ENCODE measurements around the gene VRK1. TPM values are rescaled to one million over a fixed set of nuclear protein-coding genes. Genes with fewer than 3 reads are reported as not detected.

The VRK1 gene
- total and polyA plus RNA-seq, 2 of the 4 experiments (the other 2 are of a cell fraction), result 14.2 to 19.9 TPM

DNA sequence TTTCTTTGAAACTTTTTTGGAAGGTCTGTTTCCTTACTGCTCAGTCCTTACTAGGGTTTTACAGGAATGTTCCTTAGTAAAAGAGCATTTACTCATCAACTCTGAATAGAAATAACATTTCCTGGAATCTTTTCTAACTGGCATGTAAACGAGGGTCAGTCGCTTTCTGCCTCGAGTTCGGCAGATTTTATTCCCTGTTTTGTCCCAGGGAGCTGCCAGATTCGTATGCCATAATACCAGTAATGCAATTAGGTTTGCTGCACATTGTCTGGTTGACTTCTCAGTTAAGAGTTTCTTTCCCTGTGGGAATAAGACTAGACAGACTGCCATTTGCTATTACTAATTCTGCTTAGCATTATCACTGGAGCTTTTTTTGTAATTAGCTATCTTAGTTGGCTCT is 91.9 kb downstream of the VRK1 start:
- Histone ChIP-seq H3K27me3 (ENCODE audit: control insufficient read depth, insufficient read depth, low read length) (no peaks in the 10 kb centered on the region), H3K36me3 (ENCODE audit: control insufficient read depth, insufficient read depth, low read length) (no peaks in the 10 kb centered on the region), H3K4me1 (ENCODE audit: control insufficient read depth, insufficient read depth, low read length) (no peaks in the 10 kb centered on the region), H2AK9ac (replicated peaks; ENCODE audit: low read depth, low read length, poor library complexity) (no peak overlapping the region), H3K79me1 (ENCODE audit: low read depth in 1 of 2, low read length in 2 of 2) (no peaks in the 10 kb centered on the region), H2BK20ac (ENCODE audit: low read depth, low read length) (no peak overlapping the region), H3K56ac (ENCODE audit: extremely low read depth, insufficient read depth, low read length) (no peak overlapping the region), H2BK15ac (ENCODE audit: low read depth, low read length) (no peak overlapping the region), H3K27ac (ENCODE audit: insufficient read depth, low read length) (no peak overlapping the region), H3K4me2 (ENCODE audit: low read depth, low read length) (no peak overlapping the region), H3K4ac (ENCODE audit: low read depth, low read length) (no peak overlapping the region), H3K14ac (replicated peaks; ENCODE audit: low read depth, low read length) (no peak overlapping the region), H4K20me1 (ENCODE audit: insufficient read depth, low read length) (no peaks in the 10 kb centered on the region), H4K5ac (ENCODE audit: low read depth, low read length) (no peak overlapping the region), H2BK120ac (ENCODE audit: low read depth, low read length) (no peak overlapping the region), H3K9me1 (ENCODE audit: insufficient read depth, low read length) (no peaks in the 10 kb centered on the region), H3K4me3 (ENCODE audit: insufficient read depth, low read depth, low read length) (no peak overlapping the region), H2AFZ (replicated peaks; ENCODE audit: low read length, poor library complexity) (no peak overlapping the region), H2BK5ac (ENCODE audit: low read depth, low read length, poor library complexity, severe bottlenecking) (no peak overlapping the region), H3K9ac (ENCODE audit: low read depth, low read length) (no peak overlapping the region), H4K8ac (ENCODE audit: low read depth in 2 of 2, low read length in 2 of 2) (no peak overlapping the region), H3K9me3 (ENCODE audit: control insufficient read depth, insufficient read depth, low read length) (no peaks in the 10 kb centered on the region), H2AK5ac (ENCODE audit: low read depth, low read length) (no peak overlapping the region), H4K91ac (ENCODE audit: insufficient read depth, low read depth, low read length) (no peak overlapping the region), H3K18ac (ENCODE audit: low read depth, low read length) (no peak overlapping the region), H3K23ac (ENCODE audit: low read depth, low read length) (no peak overlapping the region)
- CTCF ChIA-PET, result interaction anchor here (1.5 kb wide), 1 partner anchor 36 kb away, joined by 3 read pairs; no protein-coding TSS in a partner anchor
- POLR2A ChIA-PET (ENCODE audit: unreplicated experiment), result no interaction called here
- DNase-seq, result no peak
- dilution Hi-C loops (cut with HindIII; ENCODE audit: low sequenced_read_pairs, unreplicated experiment), result no loop called here
- WGBS, 2 experiments (ENCODE audit: extremely low coverage in 2 of 2, insufficient read length in 1 of 2), result no CpG with 5 or more reads among the region's 5 CpGs
- TF ChIP-seq SMC3 (IDR thresholded peaks at IDR 0.05; ENCODE audit: low read depth, low read length) (no peak), RFX5 (IDR thresholded peaks at IDR 0.05; ENCODE audit: low read depth, low read length) (no peak), RCOR1 (IDR thresholded peaks at IDR 0.05; ENCODE audit: insufficient replicate concordance, low read length) (no peak), POLR2A (IDR thresholded peaks at IDR 0.05; ENCODE audit: low read depth, low read length) (no peak), BHLHE40 (IDR thresholded peaks at IDR 0.05; ENCODE audit: low read depth, low read length) (no peak), FOS (IDR thresholded peaks at IDR 0.05; ENCODE audit: low read depth, low read length) (no peak), NFE2L2 (IDR thresholded peaks at IDR 0.05; ENCODE audit: low read depth, low read length) (no peak)
- TF ChIP-seq, protein P1, sequence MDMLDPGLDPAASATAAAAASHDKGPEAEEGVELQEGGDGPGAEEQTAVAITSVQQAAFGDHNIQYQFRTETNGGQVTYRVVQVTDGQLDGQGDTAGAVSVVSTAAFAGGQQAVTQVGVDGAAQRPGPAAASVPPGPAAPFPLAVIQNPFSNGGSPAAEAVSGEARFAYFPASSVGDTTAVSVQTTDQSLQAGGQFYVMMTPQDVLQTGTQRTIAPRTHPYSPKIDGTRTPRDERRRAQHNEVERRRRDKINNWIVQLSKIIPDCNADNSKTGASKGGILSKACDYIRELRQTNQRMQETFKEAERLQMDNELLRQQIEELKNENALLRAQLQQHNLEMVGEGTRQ (IDR thresholded peaks at IDR 0.05; ENCODE audit: low read depth, low read length), result no peak
- in situ Hi-C loops (cut with MboI; ENCODE audit: low sequenced_read_pairs), result no loop called here
- intact Hi-C loops (cut with micrococcal nuclease), result no loop called here
- BruUV-seq (replicated peaks), result no TSS peak
- ATAC-seq (ENCODE audit: low read depth), result no peak
